Ovary (tissue), 3 donors: ENCODE results near the gene RAB43.

Experiments
- CTCF ChIP-seq, 3 donors: fragments of 450-650 bp in 2 of 3; fragments of 200-600 bp in 1 of 3; IDR thresholded peaks; one replicate each; pipeline versions ENCODE4 v1.5.1 to v1.8.0; 2016 to 2022; ENCODE audit warnings: antibody characterized with exemption in 3 of 3, mild to moderate bottlenecking in 1 of 3
- EP300 ChIP-seq: sonication (generic); formaldehyde crosslinking; IDR thresholded peaks from one replicate; pipeline ENCODE4 v1.6.1; 2017; ENCODE audit warnings: antibody characterized with exemption
- donor health status: DM: no; HTN: no; CAD: no.

GRCh38 chr3:129116482-129116946 is 5.1 kb downstream of the RAB43 start:
- TF ChIP-seq EP300 (no peak), CTCF (IDR thresholded peaks at IDR 0.05) (no peak)
